SIG-M5 treated with dmso at 0.1 percent for 504 hours (cell line): ENCODE data around the gene FGB.
"Not testable (repeated sequence)": the region's sequence is repeated elsewhere in the genome, so short reads cannot be mapped to it uniquely, and the experiment has no call there.

ENCODE experiments used
- DNase-seq: peaks from one replicate; lab custom pipeline; 2025; ENCODE audit not compliant: unreplicated experiment; lab: John Stamatoyannopoulos, UW

FGB gene

GRCh38 chr4:154594343-154594742 is 31.5 kb downstream of the FGB start:
- not testable (repeated sequence) for DNase-seq

DNA sequence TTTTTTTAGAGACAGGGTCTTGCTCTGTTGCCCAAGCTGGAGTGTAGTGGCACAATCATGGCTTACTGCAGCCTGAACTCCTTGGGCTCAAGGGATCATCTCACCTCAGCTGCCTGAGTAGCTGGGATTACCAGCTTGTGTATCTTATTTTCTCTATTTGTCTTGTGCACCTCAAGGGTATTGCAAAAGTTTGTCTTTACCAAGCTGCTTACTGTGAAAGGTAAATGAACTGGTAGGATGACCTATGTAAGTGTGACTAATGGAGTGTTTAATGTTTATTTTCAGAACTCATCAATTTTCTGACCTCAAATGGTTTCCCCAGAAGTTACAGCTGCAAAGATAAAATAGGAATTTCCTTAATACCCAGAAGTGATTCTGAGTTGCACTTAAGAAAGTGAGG is 33.0 kb downstream of the FGB start:
- DNase-seq = peak; percentile 13

- not testable (repeated sequence) for DNase-seq
Observed at GRCh38 chr4:154597281-154597680, 34.5 kb downstream of the FGB start.

GRCh38 chr4:154597798-154598774 is 35.3 kb downstream of the FGB start:
- DNase-seq = no peak

GRCh38 chr4:154602404-154603020 is 39.7 kb downstream of the FGB start:
- DNase-seq = no peak

DNA sequence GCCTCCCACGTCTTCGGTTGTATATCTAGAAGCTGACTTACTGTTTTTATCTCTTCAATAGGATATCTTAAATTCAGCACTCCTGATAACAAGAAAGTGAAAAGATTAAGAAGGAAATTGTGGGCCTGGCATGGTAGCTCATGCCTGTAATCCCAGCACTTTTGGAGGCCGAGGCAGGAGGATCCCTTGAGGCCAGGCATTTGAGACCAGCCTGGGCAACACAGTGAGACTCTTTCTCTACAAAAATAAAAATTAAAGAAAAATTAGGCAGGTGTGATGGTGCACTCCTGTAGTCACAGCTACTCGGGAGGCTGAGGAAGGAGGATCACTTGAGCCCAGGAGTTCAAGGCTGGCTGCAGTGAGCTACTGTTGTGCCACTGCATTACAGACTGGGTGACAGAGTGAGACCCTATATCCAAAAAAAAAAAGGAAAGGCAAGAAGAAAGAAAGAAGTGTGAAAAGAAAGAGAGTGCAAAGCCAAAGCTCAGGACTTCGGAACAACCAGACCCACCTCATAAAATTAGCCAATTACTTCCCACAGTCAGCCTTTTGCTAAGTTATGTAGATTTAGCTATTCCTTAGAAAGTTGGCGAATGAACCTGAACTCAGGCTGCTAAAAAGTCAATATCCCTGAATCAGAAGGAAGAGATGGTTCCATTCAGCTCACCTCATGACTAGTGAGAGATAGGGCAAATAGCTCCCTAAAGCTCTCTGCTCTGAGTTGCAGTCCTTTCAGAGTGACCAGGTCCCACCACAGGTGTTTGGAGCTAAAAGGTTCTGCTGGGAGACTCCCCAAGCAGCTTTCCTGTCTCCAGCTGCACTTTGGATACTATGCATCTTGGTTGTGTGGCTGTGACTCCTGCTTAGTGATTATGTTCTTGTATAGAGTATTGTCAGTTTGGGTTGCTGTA is 40.5 kb downstream of the FGB start:
- DNase-seq = no peak

DNA sequence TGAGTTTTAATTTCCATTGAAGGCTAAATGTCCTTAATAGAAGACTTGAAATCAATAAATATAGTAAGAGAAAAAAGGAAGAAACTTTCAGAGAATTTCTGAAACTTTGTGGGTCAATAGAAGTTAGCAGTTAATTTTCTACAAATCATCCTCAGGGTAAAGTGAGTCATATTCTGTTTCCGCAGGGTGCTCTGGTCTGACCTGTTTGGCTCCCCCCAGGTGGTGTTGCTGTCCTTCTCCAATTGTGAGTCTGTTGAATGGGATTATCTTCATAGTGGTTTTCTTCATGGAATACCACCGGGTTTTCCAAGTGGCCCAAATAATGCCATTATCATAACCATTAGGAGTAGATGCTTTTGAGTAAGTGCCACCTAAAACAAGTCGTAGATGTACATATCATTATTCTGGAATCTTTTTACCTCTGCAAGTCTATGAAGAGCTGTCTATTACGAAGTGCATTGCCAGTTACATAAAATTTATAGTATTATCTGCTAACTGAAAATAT is 41.9 kb downstream of the FGB start:
- no peak for DNase-seq

DNA sequence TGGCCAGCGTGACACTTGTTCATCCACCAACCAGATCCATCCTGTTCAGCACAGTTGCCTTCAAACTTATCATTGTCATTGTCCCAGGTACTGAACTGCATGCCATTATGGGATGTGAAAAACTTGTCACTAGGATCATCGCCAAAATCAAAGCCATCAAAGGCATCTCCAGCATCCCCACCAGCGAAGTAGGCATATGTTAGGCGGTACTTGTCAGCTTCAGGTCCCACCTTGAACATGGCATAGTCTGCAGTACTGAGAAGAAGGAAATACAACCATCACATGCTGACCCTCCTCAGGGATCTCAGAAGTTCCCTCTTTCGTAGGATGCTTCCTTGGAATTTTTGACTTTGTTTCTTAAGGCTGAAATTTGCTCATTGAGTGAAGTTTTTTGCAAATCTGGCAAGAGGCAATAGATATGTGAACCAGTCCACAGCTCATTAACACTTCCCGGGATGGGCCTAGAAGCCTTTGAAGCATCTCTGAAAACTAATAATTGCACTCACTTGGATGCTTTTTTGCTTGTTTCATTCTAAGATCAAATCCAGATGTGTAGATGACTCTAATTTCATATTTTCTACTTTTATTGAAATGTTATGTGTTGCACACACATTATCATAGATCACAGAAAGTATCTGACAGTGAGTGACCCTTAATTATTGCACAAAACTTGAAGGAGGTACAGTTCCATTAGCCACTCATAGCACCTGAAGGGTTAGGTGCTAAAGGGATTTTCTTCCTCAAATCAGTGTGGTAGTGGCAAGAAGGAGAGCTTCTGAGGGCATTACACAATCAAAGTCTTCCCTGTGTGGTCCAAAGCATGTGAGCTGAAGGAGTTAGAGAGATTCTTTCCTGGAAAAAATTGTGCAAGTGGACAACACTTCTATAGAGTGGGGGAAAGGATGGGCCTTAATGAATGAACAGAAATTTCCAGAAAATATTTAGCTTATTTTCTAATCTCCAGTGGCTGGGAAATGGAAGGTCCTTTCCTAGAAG is 44.2 kb downstream of the FGB start:
- no peak for DNase-seq

DNA sequence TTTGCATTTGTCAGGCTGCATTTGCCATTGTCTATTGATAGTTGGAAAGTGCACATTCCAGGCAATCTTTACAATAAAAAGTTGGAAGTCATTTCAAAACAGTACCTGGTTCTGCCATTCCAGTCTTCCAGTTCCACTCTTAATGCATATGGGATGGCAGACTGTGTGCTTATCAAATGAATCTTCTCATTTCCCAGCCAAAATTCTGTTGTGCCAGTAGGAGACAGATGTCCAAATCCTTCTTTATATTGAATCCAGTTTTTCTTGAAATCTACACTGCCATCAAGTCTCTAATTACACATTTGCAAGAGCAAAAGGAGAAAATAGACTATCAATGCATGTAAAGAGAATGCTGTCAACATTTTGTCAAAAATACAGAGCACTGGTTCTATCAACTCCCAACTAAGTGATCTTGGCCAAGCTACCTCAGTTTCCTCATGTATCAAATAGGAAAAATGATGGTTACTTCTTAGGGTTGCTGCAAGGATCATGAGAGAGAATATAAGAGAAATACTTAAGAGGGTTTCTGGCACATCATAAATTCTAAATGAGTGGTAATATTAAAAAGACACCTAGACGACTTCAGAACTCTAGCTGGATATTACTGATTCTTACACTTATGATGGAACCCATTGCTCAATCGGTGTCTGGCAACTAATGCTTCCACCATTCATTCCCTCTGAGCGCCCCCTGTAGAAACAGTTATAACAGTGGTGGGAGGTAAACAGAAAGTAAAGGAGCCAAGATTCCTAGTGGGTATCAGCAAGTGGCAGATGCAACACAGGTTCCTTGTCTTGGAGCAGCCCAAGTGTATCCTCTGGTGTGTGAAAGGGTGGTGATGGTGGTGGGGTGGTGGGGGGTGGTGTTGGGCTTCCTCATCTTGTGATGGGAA is 45.8 kb downstream of the FGB start:
- no peak for DNase-seq

DNA sequence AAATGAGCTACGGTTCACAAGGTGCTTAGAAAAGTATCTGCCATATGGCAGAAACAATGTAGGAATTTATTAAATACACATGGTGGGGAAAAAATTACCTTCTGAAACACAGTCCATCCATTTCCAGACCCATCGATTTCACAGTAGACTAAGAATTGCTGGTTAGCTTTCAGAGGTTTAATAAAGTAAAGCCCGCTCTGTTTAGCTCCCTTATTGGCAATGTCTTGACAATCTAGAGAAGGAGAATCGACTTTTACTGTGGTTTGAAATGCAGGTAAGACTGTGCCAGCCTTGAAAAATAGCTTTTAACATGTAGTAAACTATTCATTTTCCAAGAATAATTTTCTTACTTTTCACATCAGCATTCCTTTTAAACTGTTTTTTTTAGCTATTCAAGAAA is 46.7 kb downstream of the FGB start:
- no peak for DNase-seq

GRCh38 chr4:154610582-154610981 is 47.8 kb downstream of the FGB start:
- DNase-seq = no peak

- DNase-seq = no peak
Observed at GRCh38 chr4:154611833-154612232, 49.0 kb downstream of the FGB start.

DNA sequence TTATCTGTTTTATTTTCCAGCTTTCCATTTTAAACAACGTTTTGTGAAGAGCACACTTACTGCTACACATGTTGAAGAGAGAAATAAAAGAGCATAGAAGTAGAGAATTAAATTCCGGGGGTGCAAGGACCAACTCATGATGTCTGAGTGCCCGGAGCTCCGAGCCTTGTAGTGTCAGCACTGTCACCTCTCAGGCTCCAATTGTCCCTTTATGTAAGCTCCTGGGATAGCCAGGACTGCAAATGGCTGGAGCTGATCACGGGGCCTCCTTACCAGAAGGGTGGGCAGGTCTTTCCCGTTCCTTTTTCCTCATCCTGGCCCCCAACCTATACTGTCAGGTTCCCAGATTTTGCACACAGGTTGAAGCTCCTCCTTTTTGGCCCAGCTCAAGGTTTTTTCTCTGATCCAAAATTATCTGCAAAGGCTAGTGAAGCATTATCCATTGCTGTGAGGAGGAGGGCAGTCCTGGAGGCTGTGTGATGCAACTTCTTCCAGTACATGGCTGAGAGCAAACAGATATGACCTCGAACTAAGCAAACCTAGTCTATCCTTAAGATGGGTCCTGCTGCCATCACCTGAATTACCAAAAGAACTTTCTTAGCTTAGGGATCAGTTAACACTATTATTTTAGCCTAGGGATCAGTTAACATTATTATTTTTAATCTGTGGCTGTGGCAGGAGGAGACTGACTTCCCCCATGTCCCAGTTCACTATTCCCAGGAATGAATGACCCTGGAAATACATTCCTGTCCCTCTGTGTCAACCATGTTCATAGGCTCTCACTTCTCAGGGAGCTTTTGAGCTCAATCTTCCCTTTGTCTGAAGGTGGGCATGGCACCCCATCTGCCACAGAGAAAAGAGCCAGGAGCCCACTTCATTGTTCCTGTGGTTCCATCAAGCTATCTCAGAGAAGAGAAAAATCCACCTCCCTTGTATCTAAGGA is 49.9 kb downstream of the FGB start, which contains the start of gene FGG:
Gene FGG, minus strand, starts transcription at position 185 of the 943 bp plus-strand sequence. Its CDS starts 47 bp downstream, at position 138.
- no peak for DNase-seq

DNA sequence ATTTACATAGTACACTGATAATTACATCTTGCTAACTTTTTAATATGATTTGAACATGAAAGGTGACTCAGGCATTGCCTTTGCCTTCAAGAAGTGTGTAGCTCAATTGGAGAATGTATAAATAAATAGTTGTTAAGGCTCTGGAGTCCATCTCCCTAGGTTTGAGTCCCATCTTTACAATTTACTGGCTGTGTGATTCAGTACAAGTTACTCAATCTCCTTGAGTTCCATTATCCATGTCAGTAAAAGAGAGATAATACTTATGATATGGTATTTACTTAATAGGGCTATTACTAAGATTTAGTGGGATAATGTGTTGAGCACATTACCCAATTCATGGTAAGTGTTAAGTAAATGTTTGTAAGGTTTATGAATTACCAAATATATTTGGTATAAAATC is 51.5 kb downstream of the FGB start:
- no peak for DNase-seq

DNA sequence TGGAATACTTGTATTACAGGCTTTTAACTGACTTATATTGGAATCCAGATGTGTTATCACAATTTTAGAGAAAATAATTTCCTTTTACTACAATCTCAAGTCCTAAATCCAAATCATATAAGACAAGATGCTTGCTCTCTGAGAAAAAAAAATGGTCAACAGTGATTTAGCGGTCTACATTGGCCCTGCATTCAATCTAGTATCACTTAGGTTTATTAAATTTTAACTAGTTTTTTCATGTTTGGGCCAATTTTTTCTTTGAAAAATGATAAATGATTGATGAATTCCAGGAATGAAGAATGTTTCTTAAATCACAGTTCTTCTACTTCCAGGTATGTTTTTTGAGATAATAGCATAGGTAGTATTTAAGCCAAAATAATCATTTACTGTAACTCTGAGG is 52.4 kb downstream of the FGB start:
- DNase-seq = no peak

DNA sequence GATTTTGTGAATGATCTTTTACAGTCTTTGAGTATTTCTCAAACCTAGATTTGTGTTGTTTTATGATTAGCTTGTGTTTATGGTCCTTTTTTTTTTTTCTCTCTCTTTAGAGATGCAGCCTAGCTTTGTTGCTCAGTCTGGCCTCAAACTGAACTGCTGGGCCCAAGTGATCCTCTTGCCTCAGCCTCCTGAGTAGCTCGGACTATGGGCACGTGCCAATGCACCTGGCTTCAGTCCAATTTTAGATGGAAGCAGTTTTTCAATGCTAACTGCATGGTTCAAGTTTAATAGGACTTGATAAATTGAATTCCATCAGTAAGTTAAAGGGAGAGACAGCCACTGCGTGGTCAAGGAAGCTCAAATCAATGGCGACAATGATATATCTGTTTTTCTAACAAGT is 53.5 kb downstream of the FGB start:
- DNase-seq = no peak

GRCh38 chr4:154616731-154617130 is 53.9 kb downstream of the FGB start:
- no peak for DNase-seq
